ENCODE data around the gene KLHL22.
"Not testable (repeated sequence)": the region's sequence is repeated elsewhere in the genome, so short reads cannot be mapped to it uniquely, and the experiment has no call there.

DNA sequence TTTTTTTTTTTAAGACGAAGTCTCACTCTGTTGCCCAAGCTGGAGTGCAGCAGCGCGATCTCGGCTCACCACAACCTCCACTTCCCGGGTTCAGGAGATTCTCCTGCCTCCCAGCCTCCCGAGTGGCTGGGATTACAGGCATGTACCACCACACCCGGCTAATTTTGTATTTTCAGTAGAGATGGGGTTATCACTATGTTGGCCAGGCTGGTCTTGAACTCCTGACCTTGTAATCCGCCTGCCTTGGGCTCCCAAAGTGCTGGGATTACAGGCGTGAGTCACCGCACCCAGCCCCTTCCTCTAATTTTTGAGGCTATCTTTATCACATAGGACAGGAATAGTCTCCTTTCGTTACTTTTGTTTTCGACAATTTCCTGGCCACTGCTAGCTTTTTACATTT is 20.0 kb downstream of the KLHL22 start:
- TF ChIP-seq, protein P1, sequence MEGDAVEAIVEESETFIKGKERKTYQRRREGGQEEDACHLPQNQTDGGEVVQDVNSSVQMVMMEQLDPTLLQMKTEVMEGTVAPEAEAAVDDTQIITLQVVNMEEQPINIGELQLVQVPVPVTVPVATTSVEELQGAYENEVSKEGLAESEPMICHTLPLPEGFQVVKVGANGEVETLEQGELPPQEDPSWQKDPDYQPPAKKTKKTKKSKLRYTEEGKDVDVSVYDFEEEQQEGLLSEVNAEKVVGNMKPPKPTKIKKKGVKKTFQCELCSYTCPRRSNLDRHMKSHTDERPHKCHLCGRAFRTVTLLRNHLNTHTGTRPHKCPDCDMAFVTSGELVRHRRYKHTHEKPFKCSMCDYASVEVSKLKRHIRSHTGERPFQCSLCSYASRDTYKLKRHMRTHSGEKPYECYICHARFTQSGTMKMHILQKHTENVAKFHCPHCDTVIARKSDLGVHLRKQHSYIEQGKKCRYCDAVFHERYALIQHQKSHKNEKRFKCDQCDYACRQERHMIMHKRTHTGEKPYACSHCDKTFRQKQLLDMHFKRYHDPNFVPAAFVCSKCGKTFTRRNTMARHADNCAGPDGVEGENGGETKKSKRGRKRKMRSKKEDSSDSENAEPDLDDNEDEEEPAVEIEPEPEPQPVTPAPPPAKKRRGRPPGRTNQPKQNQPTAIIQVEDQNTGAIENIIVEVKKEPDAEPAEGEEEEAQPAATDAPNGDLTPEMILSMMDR (conservative IDR thresholded peaks at IDR 0.05 in 1 of 2, IDR thresholded peaks at IDR 0.05 in 1 of 2; ENCODE audit: extremely low read depth in 1 of 2, insufficient read depth in 1 of 2, low read depth in 1 of 2, low read length in 2 of 2) = not testable (repeated sequence)
- TF ChIP-seq EZH2 (IDR thresholded peaks at IDR 0.05; ENCODE audit: borderline replicate concordance, low read length) = not testable (repeated sequence)

All from mammary epithelial cell (primary cell).